K562 (cell line): ENCODE results near the gene ACTN4.
A peak's percentile ranks its signal among the peaks of the same experiment; 100 is the strongest.

Experiments
- CREB3 ChIP-seq: fragments of 450-650 bp; conservative IDR thresholded peaks from 2 replicates; pipeline ENCODE4 v1.6.1; 2016; ENCODE audit warnings: missing genetic modification characterization, low read depth, mild to moderate bottlenecking, missing compliant biosample characterization, moderate library complexity
- CREBBP ChIP-seq: IDR thresholded peaks from one replicate; pipeline ENCODE4 v1.6.1; 2012; ENCODE audit warnings: low read depth, mild to moderate bottlenecking, control low read depth, inconsistent platforms, low read length
- CTCF ChIP-seq, 3 experiments: IDR thresholded peaks in 2 of 3; conservative IDR thresholded peaks in 1 of 3; 2 replicates each; pipeline ENCODE4 v1.5.1; 2011 to 2012; ENCODE audit warnings: low read length in 3 of 3, mild to moderate bottlenecking in 3 of 3, control low read depth in 2 of 3, improper control_type of control experiment in 1 of 3, inconsistent platforms in 1 of 3, low read depth in 1 of 3, mixed read lengths in 1 of 3, moderate library complexity in 1 of 3; ENCODE audit not compliant: insufficient read depth in 2 of 3
- FUS ChIP-seq: fragments of 200-400 bp; formaldehyde crosslinking; optimal IDR thresholded peaks from 2 replicates; pipeline ENCODE3; 2017; ENCODE audit warnings: low read depth, low read length
- NRF1 ChIP-seq, 2 experiments: fragments of 450-650 bp; IDR thresholded peaks in 1 of 2; conservative IDR thresholded peaks in 1 of 2; 2 replicates each; pipeline ENCODE4 v1.6.1; 2014; ENCODE audit warnings: mild to moderate bottlenecking in 2 of 2
- SIN3B ChIP-seq: fragments of 450-650 bp; IDR thresholded peaks from 2 replicates; pipeline ENCODE4 v1.6.1; 2017; ENCODE audit warnings: low read depth, mild to moderate bottlenecking, moderate library complexity
- SPI1 ChIP-seq: IDR thresholded peaks from 2 replicates; pipeline ENCODE4 v1.6.1; 2011; ENCODE audit warnings: low read depth, low read length, control low read depth, borderline replicate concordance
- THAP7 ChIP-seq: fragments of 250-450 bp; sonication (Bioruptor Pico); IDR thresholded peaks from 2 replicates; pipeline ENCODE4 v1.5.0; 2021
- ZBTB43 ChIP-seq: sonication (generic); formaldehyde crosslinking; IDR thresholded peaks from 2 replicates; pipeline ENCODE4 v1.8.0; 2023; ENCODE audit warnings: mild to moderate bottlenecking, missing genetic modification reagents
- ZNF431 ChIP-seq: sonication (generic); formaldehyde crosslinking; IDR thresholded peaks from 2 replicates; pipeline ENCODE4 v1.8.0; 2022; ENCODE audit warnings: mild to moderate bottlenecking, missing genetic modification reagents

- TF ChIP-seq ZBTB43: no peak
- TF ChIP-seq THAP7 (CRISPR knock-in tag): no peak
- TF ChIP-seq SIN3B: no peak
- TF ChIP-seq FUS: no peak
- TF ChIP-seq CREB3 (tag): no peak
- TF ChIP-seq ZNF431 (CRISPR knock-in tag): peak; percentile 30; the same call in 1 of the 2 replicates
- no peak for TF ChIP-seq NRF1 (conservative IDR thresholded peaks at IDR 0.05 in 1 of 2, IDR thresholded peaks at IDR 0.05 in 1 of 2)
- TF ChIP-seq SPI1: no peak
- TF ChIP-seq CTCF (IDR thresholded peaks at IDR 0.05 in 2 of 3, conservative IDR thresholded peaks at IDR 0.05 in 1 of 3; ENCODE audit: insufficient read depth in 2 of 3, low read depth in 1 of 3, low read length in 3 of 3): no peak
- no peak for TF ChIP-seq CREBBP
Observed at GRCh38 chr19:38745316-38745715, 97.9 kb downstream of the ACTN4 start.
